ENCODE data around the gene CXCL5. TPM values are rescaled to one million over a fixed set of nuclear protein-coding genes. Genes with fewer than 3 reads are reported as not detected.

The CXCL5 gene
- total and polyA plus RNA-seq, 10 donors = 0.58 to 3.8 (median 2.0) TPM

DNA sequence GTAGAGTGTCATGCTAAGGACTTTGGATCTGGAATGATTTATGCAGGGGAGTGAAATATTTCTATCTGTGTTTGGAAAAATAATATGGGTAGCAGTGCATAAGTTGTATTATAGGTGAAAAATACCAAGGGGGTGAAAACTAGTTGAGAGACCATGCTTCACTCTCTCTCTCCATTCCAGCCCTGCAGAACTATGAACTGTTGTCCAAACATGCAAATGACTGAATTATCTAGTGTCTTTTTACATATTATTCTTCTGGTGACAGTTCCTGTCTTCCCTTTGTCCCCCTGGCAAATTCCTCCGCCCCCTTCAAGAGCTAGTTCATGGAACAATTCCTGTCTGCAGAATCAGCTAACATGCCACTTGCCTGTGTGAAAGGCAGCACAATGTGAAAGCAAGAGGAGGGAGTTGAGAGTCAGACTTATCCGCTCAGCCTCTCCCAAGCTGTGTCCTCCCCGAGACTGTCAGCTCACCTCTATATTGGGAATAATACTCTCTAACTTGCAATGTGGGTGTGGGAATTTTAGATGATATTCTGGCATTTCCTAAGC, 19.0 kb downstream of the CXCL5 start:
- no peak overlapping the region for H3K27ac ChIP-seq
- WGBS, 5 donors = 89 to 92% (median 90%) methylated on average over 3 of the region's 3 CpGs
- peaks cover 0 to 9% (median 0%) of the 10 kb centered on the region in 6 donors for H3K4me1 ChIP-seq
- no peaks in the 10 kb centered on the region for H3K36me3 ChIP-seq
- H3K4me3 ChIP-seq = no peak overlapping the region
- intact Hi-C loops (cut with DNase I; ENCODE audit: low total_unique reads) = no loop called here
- no peak for DNase-seq
- TF ChIP-seq POLR2A (IDR thresholded peaks at IDR 0.05) = no peak
- TF ChIP-seq, protein P1, sequence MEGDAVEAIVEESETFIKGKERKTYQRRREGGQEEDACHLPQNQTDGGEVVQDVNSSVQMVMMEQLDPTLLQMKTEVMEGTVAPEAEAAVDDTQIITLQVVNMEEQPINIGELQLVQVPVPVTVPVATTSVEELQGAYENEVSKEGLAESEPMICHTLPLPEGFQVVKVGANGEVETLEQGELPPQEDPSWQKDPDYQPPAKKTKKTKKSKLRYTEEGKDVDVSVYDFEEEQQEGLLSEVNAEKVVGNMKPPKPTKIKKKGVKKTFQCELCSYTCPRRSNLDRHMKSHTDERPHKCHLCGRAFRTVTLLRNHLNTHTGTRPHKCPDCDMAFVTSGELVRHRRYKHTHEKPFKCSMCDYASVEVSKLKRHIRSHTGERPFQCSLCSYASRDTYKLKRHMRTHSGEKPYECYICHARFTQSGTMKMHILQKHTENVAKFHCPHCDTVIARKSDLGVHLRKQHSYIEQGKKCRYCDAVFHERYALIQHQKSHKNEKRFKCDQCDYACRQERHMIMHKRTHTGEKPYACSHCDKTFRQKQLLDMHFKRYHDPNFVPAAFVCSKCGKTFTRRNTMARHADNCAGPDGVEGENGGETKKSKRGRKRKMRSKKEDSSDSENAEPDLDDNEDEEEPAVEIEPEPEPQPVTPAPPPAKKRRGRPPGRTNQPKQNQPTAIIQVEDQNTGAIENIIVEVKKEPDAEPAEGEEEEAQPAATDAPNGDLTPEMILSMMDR (IDR thresholded peaks at IDR 0.05 in 8 of 11, conservative IDR thresholded peaks at IDR 0.05 in 3 of 11) = no peak
- TF ChIP-seq POLR2AphosphoS5 (IDR thresholded peaks at IDR 0.05) = no peak
- peaks cover 0 to 8% (median 0%) of the 10 kb centered on the region in 7 donors for H3K27me3 ChIP-seq (replicated peaks in 1 of 7)
- peaks cover 0 to 17% (median 15%) of the 10 kb centered on the region in 8 donors for H3K9me3 ChIP-seq

DNA sequence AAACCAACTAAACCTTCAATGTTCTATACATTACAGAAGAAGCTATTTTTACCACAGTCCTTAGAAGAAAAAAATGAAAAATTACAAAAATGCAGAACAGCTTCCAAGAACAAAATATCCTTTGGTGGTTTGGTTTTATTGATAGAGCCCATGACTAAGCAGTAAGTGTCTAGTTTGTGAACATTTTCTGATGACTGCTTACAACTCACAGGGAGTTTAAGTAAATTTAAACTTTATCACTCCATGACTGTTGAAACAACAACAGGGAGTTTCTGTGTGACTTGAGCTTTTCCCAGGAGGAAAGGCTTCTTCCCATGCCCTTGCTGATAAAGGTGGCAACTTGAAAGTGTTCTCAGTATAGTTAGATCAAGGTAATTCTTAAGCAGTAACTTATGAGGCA, 19.6 kb downstream of the CXCL5 start:
- Histone ChIP-seq H3K4me3 (no peak overlapping the region), H3K27ac (no peak overlapping the region), H3K4me1 (peaks cover 0 to 9% (median 0%) of the 10 kb centered on the region in 6 donors), H3K27me3 (replicated peaks in 1 of 7) (peaks cover 0 to 8% (median 0%) of the 10 kb centered on the region in 7 donors), H3K9me3 (peaks cover 0 to 23% (median 21%) of the 10 kb centered on the region in 8 donors), H3K36me3 (no peaks in the 10 kb centered on the region)
- intact Hi-C loops (cut with DNase I; ENCODE audit: low total_unique reads) = no loop called here
- TF ChIP-seq POLR2A (IDR thresholded peaks at IDR 0.05) (no peak), POLR2AphosphoS5 (IDR thresholded peaks at IDR 0.05) (no peak)
- TF ChIP-seq, protein P1 (IDR thresholded peaks at IDR 0.05 in 8 of 11, conservative IDR thresholded peaks at IDR 0.05 in 3 of 11) = no peak
- no peak for DNase-seq

DNA sequence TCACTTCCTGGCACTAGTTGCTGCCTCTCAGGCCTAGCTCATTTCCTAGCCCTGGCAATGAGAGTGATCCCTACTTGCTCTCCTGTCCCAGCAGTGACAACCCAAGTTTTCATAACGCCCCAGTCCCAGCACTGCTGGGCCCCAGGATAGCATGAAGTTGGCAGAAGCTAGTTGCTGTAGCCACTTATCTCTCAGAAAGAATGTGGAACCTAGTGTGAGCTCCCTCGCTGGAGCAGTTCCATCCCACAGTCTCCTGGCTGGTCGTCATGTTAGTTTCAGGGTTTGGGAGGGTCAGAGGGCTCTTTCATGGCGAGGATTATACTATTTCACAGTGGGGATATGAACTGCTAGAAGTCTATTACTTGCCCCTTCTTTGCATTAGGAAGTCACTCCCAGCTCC, 21.8 kb downstream of the CXCL5 start:
- TF ChIP-seq POLR2A (IDR thresholded peaks at IDR 0.05) = no peak
- TF ChIP-seq, protein P1 (IDR thresholded peaks at IDR 0.05 in 8 of 11, conservative IDR thresholded peaks at IDR 0.05 in 3 of 11) = no peak
- TF ChIP-seq POLR2AphosphoS5 (IDR thresholded peaks at IDR 0.05) = no peak
- DNase-seq = no peak
- intact Hi-C loops (cut with DNase I; ENCODE audit: low total_unique reads) = no loop called here
- Histone ChIP-seq H3K4me1 (peaks cover 0 to 3% (median 0%) of the 10 kb centered on the region in 6 donors), H3K27ac (no peak overlapping the region), H3K27me3 (replicated peaks in 1 of 7) (peaks cover 0 to 6% (median 0%) of the 10 kb centered on the region in 7 donors), H3K36me3 (no peaks in the 10 kb centered on the region), H3K4me3 (no peak overlapping the region), H3K9me3 (peaks cover 0 to 45% (median 38%) of the 10 kb centered on the region in 8 donors)
- WGBS, 5 donors = 69 to 87% (median 79%) methylated on average over 4 of the region's 4 CpGs

DNA sequence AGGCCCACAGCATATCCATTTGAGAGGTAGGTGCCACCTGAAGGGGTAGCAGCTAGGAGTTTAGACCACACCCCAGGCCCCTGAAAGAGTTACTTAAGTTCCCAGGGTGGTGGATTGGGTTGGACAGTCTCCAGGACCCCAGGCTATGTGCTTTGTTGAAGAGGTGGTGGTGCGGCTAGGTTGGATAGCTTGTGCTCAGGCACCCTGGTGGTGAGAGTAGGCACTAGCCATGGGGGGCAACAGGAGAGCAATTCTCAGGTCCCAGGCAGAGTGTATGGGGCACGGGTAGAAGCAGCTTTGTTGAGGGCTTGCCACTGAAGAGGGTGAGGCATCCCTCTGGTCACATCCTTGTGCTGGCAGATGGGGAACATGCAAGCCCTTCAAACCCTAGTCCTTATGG, 22.3 kb downstream of the CXCL5 start:
- H3K4me1 ChIP-seq = no peaks in the 10 kb centered on the region
- peaks cover 0 to 50% (median 43%) of the 10 kb centered on the region in 8 donors for H3K9me3 ChIP-seq
- H3K27me3 ChIP-seq (replicated peaks in 1 of 7) = peaks cover 0 to 3% (median 0%) of the 10 kb centered on the region in 7 donors
- H3K36me3 ChIP-seq = no peaks in the 10 kb centered on the region
- no peak for DNase-seq
- WGBS, 5 donors = 64 to 100% (median 87%) methylated on average over 2 of the region's 2 CpGs
- intact Hi-C loops (cut with DNase I; ENCODE audit: low total_unique reads) = no loop called here
- no peak overlapping the region for H3K4me3 ChIP-seq
- no peak overlapping the region for H3K27ac ChIP-seq
- TF ChIP-seq, protein P1 (IDR thresholded peaks at IDR 0.05 in 8 of 11, conservative IDR thresholded peaks at IDR 0.05 in 3 of 11) = no peak
- TF ChIP-seq POLR2A (IDR thresholded peaks at IDR 0.05) (no peak), POLR2AphosphoS5 (IDR thresholded peaks at IDR 0.05) (no peak)

Data from spleen (tissue), 11 donors.